NOMO-1 treated with DMSO at 0.1 percent for 48 hours (cell line): Measurements from ENCODE around the gene VTA1.

Experiments used
- DNase-seq: peaks from one replicate; lab custom pipeline; 2025; ENCODE audit not compliant: unreplicated experiment; lab: John Stamatoyannopoulos, UW

VTA1 gene

DNA sequence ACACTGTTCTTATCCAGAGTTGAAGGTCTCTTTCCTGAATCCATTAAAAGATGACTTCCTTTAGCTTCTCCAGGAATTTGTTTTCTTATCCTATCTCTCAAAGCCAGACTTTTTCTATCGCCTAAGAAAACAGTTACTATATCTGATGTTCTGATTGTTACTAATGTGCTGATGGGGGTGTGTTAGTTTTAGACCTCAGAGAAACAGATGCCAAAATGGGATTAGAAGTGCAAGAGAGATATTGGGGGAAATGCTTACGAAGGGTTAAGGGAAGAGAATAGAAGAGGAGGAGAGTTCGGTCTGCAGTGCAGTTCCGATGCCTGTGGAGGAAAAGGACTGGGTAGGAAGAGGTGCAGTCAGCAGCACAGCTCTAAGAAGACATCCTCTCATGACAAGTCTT, 119.0 kb downstream of the VTA1 start:
- DNase-seq: no peak

DNA sequence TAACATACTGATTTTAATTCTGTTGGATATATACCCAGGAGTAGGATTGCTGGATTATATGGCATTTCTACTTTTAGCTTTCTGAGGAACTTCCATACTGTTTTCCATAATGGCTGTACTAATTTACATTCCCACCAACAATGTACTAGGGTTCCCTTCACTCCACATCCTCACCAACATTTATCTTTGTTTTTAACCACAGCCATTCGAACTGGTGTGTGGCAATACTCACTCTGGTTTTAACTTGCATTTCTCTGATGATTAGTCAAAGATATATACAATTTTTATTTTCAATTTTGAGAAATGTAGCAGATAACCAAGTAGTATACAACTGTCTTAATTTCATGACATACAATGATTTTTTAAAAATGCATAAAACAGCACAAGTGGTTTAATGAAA, 124.4 kb downstream of the VTA1 start:
- DNase-seq: no peak
